ENCODE results near the gene CDH4. TPM values are rescaled to one million over a fixed set of nuclear protein-coding genes. Genes with fewer than 3 reads are reported as not detected.

The CDH4 gene
- total and polyA plus RNA-seq, 2 of the 4 experiments (the other 2 are of a cell fraction), result 1.6 to 3.5 TPM

GRCh38 chr20:61298661-61299060, 46.6 kb downstream of the CDH4 start:
- Histone ChIP-seq H2AFZ (replicated peaks; ENCODE audit: low read length, poor library complexity) (no peak overlapping the region), H3K4me3 (ENCODE audit: insufficient read depth, low read depth, low read length) (no peak overlapping the region), H4K8ac (ENCODE audit: low read depth in 2 of 2, low read length in 2 of 2) (no peak overlapping the region), H3K4ac (ENCODE audit: low read depth, low read length) (no peak overlapping the region), H2AK5ac (ENCODE audit: low read depth, low read length) (no peak overlapping the region), H3K36me3 (ENCODE audit: control insufficient read depth, insufficient read depth, low read length) (no peaks in the 10 kb centered on the region; the same call in 1 of the 2 replicates), H3K18ac (ENCODE audit: low read depth, low read length) (no peak overlapping the region), H4K20me1 (ENCODE audit: insufficient read depth, low read length) (no peaks in the 10 kb centered on the region; the same call in 1 of the 2 replicates), H3K27ac (ENCODE audit: insufficient read depth, low read length) (no peak overlapping the region), H3K23ac (ENCODE audit: low read depth, low read length) (no peak overlapping the region), H3K9me1 (ENCODE audit: insufficient read depth, low read length) (peaks cover 4% of the 10 kb centered on the region; the same call in 1 of the 2 replicates), H3K27me3 (ENCODE audit: control insufficient read depth, insufficient read depth, low read length) (no peaks in the 10 kb centered on the region), H2BK20ac (ENCODE audit: low read depth, low read length) (no peak overlapping the region), H2BK15ac (ENCODE audit: low read depth, low read length) (no peak overlapping the region), H3K4me2 (ENCODE audit: low read depth, low read length) (no peak overlapping the region), H4K91ac (ENCODE audit: insufficient read depth, low read depth, low read length) (no peak overlapping the region), H2BK120ac (ENCODE audit: low read depth, low read length) (no peak overlapping the region), H4K5ac (ENCODE audit: low read depth, low read length) (no peak overlapping the region), H3K9ac (ENCODE audit: low read depth, low read length) (no peak overlapping the region), H2BK5ac (ENCODE audit: low read depth, low read length, poor library complexity, severe bottlenecking) (no peak overlapping the region), H3K56ac (ENCODE audit: extremely low read depth, insufficient read depth, low read length) (no peak overlapping the region), H3K14ac (replicated peaks; ENCODE audit: low read depth, low read length) (no peak overlapping the region), H2AK9ac (replicated peaks; ENCODE audit: low read depth, low read length, poor library complexity) (no peak overlapping the region), H3K9me3 (ENCODE audit: control insufficient read depth, insufficient read depth, low read length) (no peaks in the 10 kb centered on the region), H3K4me1 (ENCODE audit: control insufficient read depth, insufficient read depth, low read length) (0 out of 2 replicates have a peak, but pooled peaks cover 2% of the 10 kb centered on the region), H3K79me1 (ENCODE audit: low read depth in 1 of 2, low read length in 2 of 2) (peaks cover 0 to 7% of the 10 kb centered on the region in 2 experiments; a peak in 2 of 4 replicates)
- ChIA-PET POLR2A (ENCODE audit: unreplicated experiment) (no interaction called here), CTCF (no interaction called here)
- in situ Hi-C loops (cut with MboI; ENCODE audit: low sequenced_read_pairs), result no loop called here
- BruUV-seq (replicated peaks), result no TSS peak
- dilution Hi-C loops (cut with HindIII; ENCODE audit: low sequenced_read_pairs, unreplicated experiment), result no loop called here
- ATAC-seq (ENCODE audit: low read depth) (no peak), DNase-seq (no peak)
- TF ChIP-seq, protein P1, sequence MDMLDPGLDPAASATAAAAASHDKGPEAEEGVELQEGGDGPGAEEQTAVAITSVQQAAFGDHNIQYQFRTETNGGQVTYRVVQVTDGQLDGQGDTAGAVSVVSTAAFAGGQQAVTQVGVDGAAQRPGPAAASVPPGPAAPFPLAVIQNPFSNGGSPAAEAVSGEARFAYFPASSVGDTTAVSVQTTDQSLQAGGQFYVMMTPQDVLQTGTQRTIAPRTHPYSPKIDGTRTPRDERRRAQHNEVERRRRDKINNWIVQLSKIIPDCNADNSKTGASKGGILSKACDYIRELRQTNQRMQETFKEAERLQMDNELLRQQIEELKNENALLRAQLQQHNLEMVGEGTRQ (IDR thresholded peaks at IDR 0.05; ENCODE audit: low read depth, low read length), result no peak
- TF ChIP-seq RFX5 (IDR thresholded peaks at IDR 0.05; ENCODE audit: low read depth, low read length), result no peak
- no peak for TF ChIP-seq CEBPB (IDR thresholded peaks at IDR 0.05; ENCODE audit: low read depth, low read length)
- no peak for TF ChIP-seq NFE2L2 (IDR thresholded peaks at IDR 0.05; ENCODE audit: low read depth, low read length)
- TF ChIP-seq CHD1 (IDR thresholded peaks at IDR 0.05; ENCODE audit: low read depth, low read length), result no peak
- no peak for TF ChIP-seq FOS (IDR thresholded peaks at IDR 0.05; ENCODE audit: low read depth, low read length)
- no peak for TF ChIP-seq SMC3 (IDR thresholded peaks at IDR 0.05; ENCODE audit: low read depth, low read length)
- TF ChIP-seq MAFK (IDR thresholded peaks at IDR 0.05; ENCODE audit: low read depth, low read length), result no peak
- TF ChIP-seq, protein P2, sequence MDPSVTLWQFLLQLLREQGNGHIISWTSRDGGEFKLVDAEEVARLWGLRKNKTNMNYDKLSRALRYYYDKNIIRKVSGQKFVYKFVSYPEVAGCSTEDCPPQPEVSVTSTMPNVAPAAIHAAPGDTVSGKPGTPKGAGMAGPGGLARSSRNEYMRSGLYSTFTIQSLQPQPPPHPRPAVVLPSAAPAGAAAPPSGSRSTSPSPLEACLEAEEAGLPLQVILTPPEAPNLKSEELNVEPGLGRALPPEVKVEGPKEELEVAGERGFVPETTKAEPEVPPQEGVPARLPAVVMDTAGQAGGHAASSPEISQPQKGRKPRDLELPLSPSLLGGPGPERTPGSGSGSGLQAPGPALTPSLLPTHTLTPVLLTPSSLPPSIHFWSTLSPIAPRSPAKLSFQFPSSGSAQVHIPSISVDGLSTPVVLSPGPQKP (IDR thresholded peaks at IDR 0.05; ENCODE audit: borderline replicate concordance, low read depth, low read length), result no peak
- TF ChIP-seq MXI1 (IDR thresholded peaks at IDR 0.05; ENCODE audit: borderline replicate concordance, low read depth, low read length), result no peak
- TF ChIP-seq BHLHE40 (IDR thresholded peaks at IDR 0.05; ENCODE audit: low read depth, low read length), result no peak
- no peak for TF ChIP-seq POLR2A (IDR thresholded peaks at IDR 0.05; ENCODE audit: low read depth, low read length)
- TF ChIP-seq MAZ (IDR thresholded peaks at IDR 0.05; ENCODE audit: borderline replicate concordance, low read depth, low read length), result no peak
- no peak for TF ChIP-seq CTCF (conservative IDR thresholded peaks at IDR 0.05; ENCODE audit: low read depth, low read length)
- TF ChIP-seq RAD21 (IDR thresholded peaks at IDR 0.05; ENCODE audit: low read length), result no peak
- TF ChIP-seq RCOR1 (IDR thresholded peaks at IDR 0.05; ENCODE audit: insufficient replicate concordance, low read length), result no peak
- 90% methylated on average over 2 of the region's 6 CpGs; no CpG with 5 or more reads in 1 of the 2 experiments for WGBS, 2 experiments (ENCODE audit: extremely low coverage in 2 of 2, insufficient read length in 1 of 2)
- intact Hi-C loops (cut with micrococcal nuclease), result no loop called here

Data from IMR-90 (cell line).